ENCODE data around the gene POGLUT3.

The POGLUT3 gene

DNA sequence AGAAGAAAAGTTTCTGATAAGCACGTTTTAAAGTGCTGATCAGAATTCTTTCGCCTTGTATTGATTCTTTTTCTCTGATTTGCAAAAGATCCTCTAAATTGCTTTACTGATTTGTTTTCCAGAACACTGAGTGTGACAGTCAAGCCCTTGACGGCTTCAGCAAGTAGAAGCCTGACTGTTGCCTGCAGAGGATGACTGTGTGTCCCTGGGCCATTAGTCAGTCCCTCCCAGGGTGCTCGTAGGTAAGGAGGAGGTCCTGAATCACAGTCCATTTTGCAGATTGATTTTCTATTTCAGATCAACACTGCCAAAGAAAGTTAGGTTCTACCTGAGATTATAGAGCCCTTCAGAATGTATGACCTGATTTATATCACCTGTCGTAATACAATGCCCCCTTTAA lies 38.6 kb upstream of the POGLUT3 start:
- 96% methylated on average over 4 of the region's 5 CpGs for WGBS (ENCODE audit: insufficient coverage)
- no peaks in the 10 kb centered on the region for H3K9me3 ChIP-seq (ENCODE audit: control extremely low read depth in 1 of 5, control insufficient read depth in 4 of 5, insufficient read depth in 2 of 5, low read depth in 1 of 5, low read length in 4 of 5)
- CTCF ChIA-PET = no interaction called here
- H3K4me3 ChIP-seq (ENCODE audit: control insufficient read depth in 1 of 7, extremely low read depth in 1 of 7, insufficient read depth in 4 of 7, low read depth in 2 of 7, low read length in 6 of 7) = no peak overlapping the region
- H3K27ac ChIP-seq (ENCODE audit: insufficient read depth in 1 of 2, low read depth in 1 of 2, low read length in 2 of 2, poor library complexity in 1 of 2, severe bottlenecking in 2 of 2) = no peak overlapping the region
- peaks cover 0 to 2% (median 0%) of the 10 kb centered on the region in 4 experiments for H3K36me3 ChIP-seq (ENCODE audit: control insufficient read depth in 4 of 4, insufficient read depth in 4 of 4, low read length in 3 of 4)
- no peak for DNase-seq
- no peaks in the 10 kb centered on the region for H3K4me1 ChIP-seq (ENCODE audit: control extremely low read depth in 1 of 4, control insufficient read depth in 4 of 4, insufficient read depth in 4 of 4, low read length in 3 of 4)
- no peaks in the 10 kb centered on the region for H3K27me3 ChIP-seq (replicated peaks in 2 of 5; ENCODE audit: control insufficient read depth in 4 of 5, insufficient read depth in 5 of 5, low read length in 4 of 5)
- POLR2A ChIA-PET = no interaction called here

- POLR2A ChIA-PET = no interaction called here
These were observed 37.3 kb upstream of the POGLUT3 start for GRCh38 chr11:108535384-108535955.

GRCh38 chr11:108534274-108534882 lies 36.2 kb upstream of the POGLUT3 start:
- no peaks in the 10 kb centered on the region for H3K9me3 ChIP-seq (ENCODE audit: control extremely low read depth in 1 of 5, control insufficient read depth in 4 of 5, insufficient read depth in 2 of 5, low read depth in 1 of 5, low read length in 4 of 5)
- no peak overlapping the region for H3K27ac ChIP-seq (ENCODE audit: insufficient read depth in 1 of 2, low read depth in 1 of 2, low read length in 2 of 2, poor library complexity in 1 of 2, severe bottlenecking in 2 of 2)
- no peak for DNase-seq
- no peaks in the 10 kb centered on the region for H3K4me1 ChIP-seq (ENCODE audit: control extremely low read depth in 1 of 4, control insufficient read depth in 4 of 4, insufficient read depth in 4 of 4, low read length in 3 of 4)
- 100% methylated on average over 2 of the region's 2 CpGs for WGBS (ENCODE audit: insufficient coverage)
- peaks cover 0 to 2% (median 0%) of the 10 kb centered on the region in 4 experiments for H3K36me3 ChIP-seq (ENCODE audit: control insufficient read depth in 4 of 4, insufficient read depth in 4 of 4, low read length in 3 of 4)
- CTCF ChIA-PET = no interaction called here
- H3K4me3 ChIP-seq (ENCODE audit: control insufficient read depth in 1 of 7, extremely low read depth in 1 of 7, insufficient read depth in 4 of 7, low read depth in 2 of 7, low read length in 6 of 7) = no peak overlapping the region
- POLR2A ChIA-PET = no interaction called here
- no peaks in the 10 kb centered on the region for H3K27me3 ChIP-seq (replicated peaks in 2 of 5; ENCODE audit: control insufficient read depth in 4 of 5, insufficient read depth in 5 of 5, low read length in 4 of 5)

More at GRCh38 chr11:108535384-108535955, 37.3 kb upstream of the POGLUT3 start:
- no peak overlapping the region for H3K4me3 ChIP-seq (ENCODE audit: control insufficient read depth in 1 of 7, extremely low read depth in 1 of 7, insufficient read depth in 4 of 7, low read depth in 2 of 7, low read length in 6 of 7)
- H3K4me1 ChIP-seq (ENCODE audit: control extremely low read depth in 1 of 4, control insufficient read depth in 4 of 4, insufficient read depth in 4 of 4, low read length in 3 of 4) = no peaks in the 10 kb centered on the region
- CTCF ChIA-PET = no interaction called here
- no peaks in the 10 kb centered on the region for H3K27me3 ChIP-seq (replicated peaks in 2 of 5; ENCODE audit: control insufficient read depth in 4 of 5, insufficient read depth in 5 of 5, low read length in 4 of 5)
- H3K36me3 ChIP-seq (ENCODE audit: control insufficient read depth in 4 of 4, insufficient read depth in 4 of 4, low read length in 3 of 4) = peaks cover 0 to 2% (median 0%) of the 10 kb centered on the region in 4 experiments
- no peaks in the 10 kb centered on the region for H3K9me3 ChIP-seq (ENCODE audit: control extremely low read depth in 1 of 5, control insufficient read depth in 4 of 5, insufficient read depth in 2 of 5, low read depth in 1 of 5, low read length in 4 of 5)
- WGBS (ENCODE audit: insufficient coverage) = 96% methylated on average over 4 of the region's 6 CpGs
- H3K27ac ChIP-seq (ENCODE audit: insufficient read depth in 1 of 2, low read depth in 1 of 2, low read length in 2 of 2, poor library complexity in 1 of 2, severe bottlenecking in 2 of 2) = no peak overlapping the region
- DNase-seq = no peak

DNA sequence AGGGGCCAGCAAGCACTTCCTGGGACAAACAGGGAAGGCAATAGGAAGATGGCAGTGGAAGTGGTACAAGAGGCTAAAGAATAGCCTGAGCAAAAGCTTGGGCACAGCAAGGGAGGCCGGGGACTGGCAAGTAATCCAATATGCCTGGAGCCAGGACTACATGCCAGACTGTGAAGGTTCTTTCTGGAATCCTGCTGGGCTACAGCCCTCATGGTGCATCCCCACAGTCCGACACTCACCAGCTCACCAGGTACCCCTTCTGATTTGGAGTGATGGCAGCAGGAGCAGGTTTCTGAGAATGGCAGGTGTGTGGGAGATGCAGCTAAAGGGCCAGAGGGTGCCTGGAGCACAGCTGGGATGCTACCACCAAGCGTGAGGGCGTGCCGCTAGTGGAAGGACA lies 32.2 kb upstream of the POGLUT3 start:
- POLR2A ChIA-PET = interaction anchor here (0.6 kb wide), 2 partner anchors 304 to 811 kb away, joined by 3 to 4 read pairs; no protein-coding TSS in a partner anchor

DNA sequence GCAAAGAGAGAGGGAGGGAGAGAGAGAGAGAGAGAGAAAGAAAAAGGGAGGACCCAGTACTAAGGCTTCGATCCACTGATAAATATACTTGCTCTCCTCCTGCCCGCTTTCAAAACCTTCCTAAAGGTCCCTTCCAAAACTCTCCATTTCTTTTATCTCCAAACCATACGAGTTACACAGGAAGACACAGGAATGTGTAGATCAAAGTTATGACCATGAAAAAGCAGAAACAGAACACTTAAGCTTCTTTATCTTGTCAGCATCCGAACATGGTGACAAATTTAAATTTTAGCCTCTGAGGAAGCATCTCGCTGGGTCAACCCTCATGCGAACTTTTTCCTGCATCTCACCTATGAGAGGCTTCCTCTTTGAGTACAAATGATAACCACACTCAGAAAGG lies 29.2 kb upstream of the POGLUT3 start:
- H3K4me3 ChIP-seq (ENCODE audit: control insufficient read depth in 1 of 7, extremely low read depth in 1 of 7, insufficient read depth in 4 of 7, low read depth in 2 of 7, low read length in 6 of 7) = no peak overlapping the region
- peak in 1 of 3 donors; percentile 11 for DNase-seq
- H3K9me3 ChIP-seq (ENCODE audit: control extremely low read depth in 1 of 5, control insufficient read depth in 4 of 5, insufficient read depth in 2 of 5, low read depth in 1 of 5, low read length in 4 of 5) = no peaks in the 10 kb centered on the region
- POLR2A ChIA-PET = no interaction called here
- no peak overlapping the region for H3K27ac ChIP-seq (ENCODE audit: insufficient read depth in 1 of 2, low read depth in 1 of 2, low read length in 2 of 2, poor library complexity in 1 of 2, severe bottlenecking in 2 of 2)
- no peaks in the 10 kb centered on the region for H3K27me3 ChIP-seq (replicated peaks in 2 of 5; ENCODE audit: control insufficient read depth in 4 of 5, insufficient read depth in 5 of 5, low read length in 4 of 5)
- no peaks in the 10 kb centered on the region for H3K4me1 ChIP-seq (ENCODE audit: control extremely low read depth in 1 of 4, control insufficient read depth in 4 of 4, insufficient read depth in 4 of 4, low read length in 3 of 4)
- CTCF ChIA-PET = no interaction called here
- 89% methylated on average over 4 of the region's 6 CpGs for WGBS (ENCODE audit: insufficient coverage)
- H3K36me3 ChIP-seq (ENCODE audit: control insufficient read depth in 4 of 4, insufficient read depth in 4 of 4, low read length in 3 of 4) = no peaks in the 10 kb centered on the region

More for the DNA sequence above, 32.2 kb upstream of the POGLUT3 start:
- WGBS (ENCODE audit: insufficient coverage) = 100% methylated on average over 1 of the region's 5 CpGs
- CTCF ChIA-PET = no interaction called here
- no peaks in the 10 kb centered on the region for H3K27me3 ChIP-seq (replicated peaks in 2 of 5; ENCODE audit: control insufficient read depth in 4 of 5, insufficient read depth in 5 of 5, low read length in 4 of 5)
- no peaks in the 10 kb centered on the region for H3K4me1 ChIP-seq (ENCODE audit: control extremely low read depth in 1 of 4, control insufficient read depth in 4 of 4, insufficient read depth in 4 of 4, low read length in 3 of 4)
- no peak for DNase-seq
- no peaks in the 10 kb centered on the region for H3K9me3 ChIP-seq (ENCODE audit: control extremely low read depth in 1 of 5, control insufficient read depth in 4 of 5, insufficient read depth in 2 of 5, low read depth in 1 of 5, low read length in 4 of 5)
- H3K27ac ChIP-seq (ENCODE audit: insufficient read depth in 1 of 2, low read depth in 1 of 2, low read length in 2 of 2, poor library complexity in 1 of 2, severe bottlenecking in 2 of 2) = no peak overlapping the region
- no peak overlapping the region for H3K4me3 ChIP-seq (ENCODE audit: control insufficient read depth in 1 of 7, extremely low read depth in 1 of 7, insufficient read depth in 4 of 7, low read depth in 2 of 7, low read length in 6 of 7)
- H3K36me3 ChIP-seq (ENCODE audit: control insufficient read depth in 4 of 4, insufficient read depth in 4 of 4, low read length in 3 of 4) = peaks cover 0 to 2% (median 0%) of the 10 kb centered on the region in 4 experiments

DNA sequence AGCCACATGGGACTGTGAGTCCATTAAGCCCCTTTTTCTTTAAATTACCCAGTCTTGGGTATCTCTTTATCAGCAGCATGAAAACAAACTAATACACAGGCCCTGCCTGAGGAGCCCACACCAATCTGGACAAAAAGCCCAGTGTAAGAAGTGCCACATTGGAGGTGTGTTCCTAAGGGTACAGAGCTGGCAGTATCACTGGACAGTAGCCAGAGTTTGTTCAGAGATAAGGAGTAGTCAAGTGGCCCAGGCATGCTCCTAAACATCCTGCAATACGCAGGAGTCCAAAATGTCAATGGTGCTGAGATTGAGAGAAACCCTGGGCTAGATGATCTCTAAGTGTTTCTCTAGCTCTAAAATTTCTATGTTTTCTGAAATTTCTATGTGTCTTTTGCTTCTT lies 27.0 kb upstream of the POGLUT3 start:
- ChIA-PET CTCF (interaction anchor here (0.7 to 1.1 kb wide), 2 partner anchors 14 to 106 kb away, joined by 3 read pairs; no protein-coding TSS in a partner anchor), POLR2A (no interaction called here)
- H3K27ac ChIP-seq (ENCODE audit: insufficient read depth in 1 of 2, low read depth in 1 of 2, low read length in 2 of 2, poor library complexity in 1 of 2, severe bottlenecking in 2 of 2) = no peak overlapping the region
- no peak for DNase-seq
- no peaks in the 10 kb centered on the region for H3K36me3 ChIP-seq (ENCODE audit: control insufficient read depth in 4 of 4, insufficient read depth in 4 of 4, low read length in 3 of 4)
- H3K9me3 ChIP-seq (ENCODE audit: control extremely low read depth in 1 of 5, control insufficient read depth in 4 of 5, insufficient read depth in 2 of 5, low read depth in 1 of 5, low read length in 4 of 5) = no peaks in the 10 kb centered on the region
- H3K4me3 ChIP-seq (ENCODE audit: control insufficient read depth in 1 of 7, extremely low read depth in 1 of 7, insufficient read depth in 4 of 7, low read depth in 2 of 7, low read length in 6 of 7) = no peak overlapping the region
- H3K4me1 ChIP-seq (ENCODE audit: control extremely low read depth in 1 of 4, control insufficient read depth in 4 of 4, insufficient read depth in 4 of 4, low read length in 3 of 4) = no peaks in the 10 kb centered on the region
- H3K27me3 ChIP-seq (replicated peaks in 2 of 5; ENCODE audit: control insufficient read depth in 4 of 5, insufficient read depth in 5 of 5, low read length in 4 of 5) = no peaks in the 10 kb centered on the region
- 100% methylated on average over 1 of the region's 1 CpG for WGBS (ENCODE audit: insufficient coverage)

DNA sequence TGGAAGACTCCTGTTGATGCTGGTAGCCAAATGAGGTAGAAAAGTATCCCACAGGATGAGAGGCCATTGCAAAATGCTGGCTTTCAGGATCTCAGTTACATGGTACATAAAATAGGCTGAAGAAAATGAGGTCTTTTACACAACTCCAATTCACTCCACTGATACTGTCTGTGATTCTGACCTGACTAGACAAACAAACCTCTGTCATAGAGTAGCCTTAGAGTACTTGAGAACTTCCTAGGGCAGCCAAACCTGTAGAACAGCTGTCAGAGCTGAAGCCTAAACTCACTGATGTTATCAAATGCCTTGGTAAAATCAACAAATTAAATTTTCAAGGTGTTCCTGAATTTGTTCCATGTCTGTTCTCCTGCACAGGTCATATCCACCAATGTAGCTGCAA lies 26.2 kb upstream of the POGLUT3 start:
- Histone ChIP-seq H3K9me3 (ENCODE audit: control extremely low read depth in 1 of 5, control insufficient read depth in 4 of 5, insufficient read depth in 2 of 5, low read depth in 1 of 5, low read length in 4 of 5) (no peaks in the 10 kb centered on the region), H3K27me3 (replicated peaks in 2 of 5; ENCODE audit: control insufficient read depth in 4 of 5, insufficient read depth in 5 of 5, low read length in 4 of 5) (no peaks in the 10 kb centered on the region), H3K27ac (ENCODE audit: insufficient read depth in 1 of 2, low read depth in 1 of 2, low read length in 2 of 2, poor library complexity in 1 of 2, severe bottlenecking in 2 of 2) (no peak overlapping the region), H3K4me1 (ENCODE audit: control extremely low read depth in 1 of 4, control insufficient read depth in 4 of 4, insufficient read depth in 4 of 4, low read length in 3 of 4) (no peaks in the 10 kb centered on the region), H3K36me3 (ENCODE audit: control insufficient read depth in 4 of 4, insufficient read depth in 4 of 4, low read length in 3 of 4) (no peaks in the 10 kb centered on the region), H3K4me3 (ENCODE audit: control insufficient read depth in 1 of 7, extremely low read depth in 1 of 7, insufficient read depth in 4 of 7, low read depth in 2 of 7, low read length in 6 of 7) (no peak overlapping the region)
- POLR2A ChIA-PET = no interaction called here
- CTCF ChIA-PET = no interaction called here
- no peak for DNase-seq

Data from common myeloid progenitor, CD34-positive (primary cell).